Vein endothelial cell (primary cell): ENCODE results near the gene ATXN7L2. TPM values are rescaled to one million over a fixed set of nuclear protein-coding genes. Genes with fewer than 3 reads are reported as not detected.

Source experiments
- total RNA-seq: library from RNA; depleted of rRNA; stranded (reverse); fragments of >200 nt; gene quantifications from 2 replicates; pipeline ENCODE4 v1.2.3, GENCODE V29; 2012

Gene ATXN7L2, protein sequence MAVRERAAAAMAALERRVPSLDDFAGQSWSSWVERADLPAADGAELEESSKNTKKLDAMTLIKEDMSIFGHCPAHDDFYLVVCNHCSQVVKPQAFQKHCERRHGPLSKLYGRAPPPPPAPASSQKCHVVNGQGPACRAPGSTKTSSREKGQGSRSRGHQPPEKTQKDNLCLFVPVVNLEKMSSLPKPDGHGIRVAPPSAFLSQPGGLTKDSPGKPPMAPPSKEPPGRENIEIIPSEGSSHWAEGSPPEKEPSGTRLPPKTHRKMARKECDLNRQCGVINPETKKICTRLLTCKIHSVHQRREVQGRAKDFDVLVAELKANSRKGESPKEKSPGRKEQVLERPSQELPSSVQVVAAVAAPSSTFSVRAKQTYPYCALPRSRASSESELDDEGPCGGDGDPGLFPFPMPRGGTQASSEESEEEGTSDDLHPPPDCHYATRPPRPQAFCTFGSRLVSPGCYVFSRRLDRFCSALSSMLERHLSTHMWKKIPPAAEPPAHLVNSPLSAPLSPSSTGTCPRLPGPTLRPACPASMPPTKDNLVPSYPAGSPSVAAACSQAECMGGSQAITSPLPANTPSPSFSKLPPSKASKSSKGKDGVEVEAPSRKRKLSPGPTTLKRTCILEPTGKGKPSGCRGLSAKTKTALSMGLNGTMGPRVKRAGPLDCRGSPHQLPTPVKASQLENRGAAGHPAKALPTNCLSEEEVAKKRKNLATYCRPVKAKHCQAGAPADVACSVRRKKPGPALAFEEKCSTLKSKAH
- total RNA-seq = 2.0 and 3.3 TPM in 2 replicates

DNA sequence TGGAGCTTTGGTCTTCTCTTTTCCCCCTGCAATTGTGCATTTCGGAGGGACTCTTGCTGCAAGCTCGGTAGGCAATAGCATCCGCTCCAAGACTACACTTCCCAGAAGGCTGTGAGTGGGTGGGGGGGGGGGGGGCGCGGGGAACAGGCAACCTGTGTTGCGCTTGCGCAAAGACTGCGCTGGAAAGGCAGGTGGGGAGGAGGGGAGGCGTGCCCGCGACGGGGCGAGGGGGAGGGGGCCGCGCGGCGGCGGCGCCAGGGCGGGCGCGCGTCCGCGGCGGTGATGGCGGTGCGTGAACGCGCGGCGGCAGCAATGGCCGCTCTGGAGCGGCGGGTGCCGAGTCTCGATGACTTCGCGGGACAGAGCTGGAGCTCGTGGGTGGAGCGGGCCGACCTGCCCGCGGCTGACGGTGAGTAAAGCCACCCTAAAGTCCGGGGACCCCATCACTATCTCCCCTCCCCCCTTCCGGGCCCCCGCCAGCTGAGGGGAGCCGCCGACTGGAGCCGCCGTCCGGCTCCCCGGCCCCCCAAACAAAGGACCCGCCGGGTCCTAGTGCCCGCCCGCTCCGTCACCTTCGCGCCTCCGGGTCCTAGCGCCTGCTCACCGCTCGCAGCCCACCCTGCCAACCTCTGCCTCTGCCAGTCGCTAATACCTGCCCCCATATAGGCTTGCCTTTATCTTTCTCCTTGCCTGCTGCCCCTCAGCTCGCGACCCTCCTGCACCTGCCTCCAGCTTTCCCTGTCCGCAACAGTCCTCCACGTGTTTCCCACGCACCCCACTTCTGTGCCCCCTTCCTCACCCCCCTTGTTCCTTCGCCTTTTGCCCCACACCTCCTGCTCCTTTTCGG lies at the start of gene ATXN7L2:
Gene ATXN7L2, plus strand, starts transcription at position 234 of the 847 bp plus-strand sequence. Its CDS starts 49 bp downstream, at position 283.

DNA sequence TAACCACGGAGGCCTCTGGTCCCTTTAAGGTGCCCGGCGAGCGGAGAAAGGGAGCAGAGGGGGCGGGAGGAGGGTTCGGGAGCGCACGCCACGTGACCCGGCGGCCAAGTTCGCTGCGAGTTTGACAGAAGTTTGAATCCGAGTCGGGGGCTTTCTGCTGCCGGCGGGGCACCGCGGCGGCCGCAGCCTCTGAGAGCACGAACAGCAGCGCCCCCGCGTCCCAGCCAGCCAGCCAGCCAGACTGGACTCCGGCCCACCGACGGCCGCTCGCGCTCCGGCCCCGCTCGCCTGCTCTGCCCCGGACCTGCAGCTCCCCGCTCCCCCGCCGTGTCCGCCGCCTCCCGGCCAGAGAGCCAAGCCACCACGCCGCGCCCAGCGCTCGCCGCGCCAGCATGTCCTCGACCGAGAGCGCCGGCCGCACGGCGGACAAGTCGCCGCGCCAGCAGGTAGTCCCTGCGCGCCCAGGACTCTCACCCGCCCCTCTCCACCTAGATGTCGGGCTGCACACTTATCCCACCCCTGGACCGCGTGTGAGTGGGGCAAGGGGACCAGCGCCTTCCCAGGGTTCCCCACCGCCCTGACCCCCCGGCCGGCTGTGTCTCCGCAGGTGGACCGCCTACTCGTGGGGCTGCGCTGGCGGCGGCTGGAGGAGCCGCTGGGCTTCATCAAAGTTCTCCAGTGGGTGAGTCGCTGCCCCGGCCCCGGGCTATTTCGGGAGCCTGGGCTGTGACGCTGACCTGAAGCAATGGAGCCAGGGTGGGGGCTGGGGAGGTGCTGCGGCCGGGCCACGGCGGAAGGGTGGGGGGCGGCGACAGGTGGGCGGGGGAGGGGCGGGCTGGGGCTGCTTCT lies 17.0 kb upstream of the ATXN7L2 start, which contains the start of gene SYPL2:
Gene SYPL2, plus strand, starts transcription at position 95 of the 849 bp plus-strand sequence. Its CDS starts 298 bp downstream, at position 393.

DNA sequence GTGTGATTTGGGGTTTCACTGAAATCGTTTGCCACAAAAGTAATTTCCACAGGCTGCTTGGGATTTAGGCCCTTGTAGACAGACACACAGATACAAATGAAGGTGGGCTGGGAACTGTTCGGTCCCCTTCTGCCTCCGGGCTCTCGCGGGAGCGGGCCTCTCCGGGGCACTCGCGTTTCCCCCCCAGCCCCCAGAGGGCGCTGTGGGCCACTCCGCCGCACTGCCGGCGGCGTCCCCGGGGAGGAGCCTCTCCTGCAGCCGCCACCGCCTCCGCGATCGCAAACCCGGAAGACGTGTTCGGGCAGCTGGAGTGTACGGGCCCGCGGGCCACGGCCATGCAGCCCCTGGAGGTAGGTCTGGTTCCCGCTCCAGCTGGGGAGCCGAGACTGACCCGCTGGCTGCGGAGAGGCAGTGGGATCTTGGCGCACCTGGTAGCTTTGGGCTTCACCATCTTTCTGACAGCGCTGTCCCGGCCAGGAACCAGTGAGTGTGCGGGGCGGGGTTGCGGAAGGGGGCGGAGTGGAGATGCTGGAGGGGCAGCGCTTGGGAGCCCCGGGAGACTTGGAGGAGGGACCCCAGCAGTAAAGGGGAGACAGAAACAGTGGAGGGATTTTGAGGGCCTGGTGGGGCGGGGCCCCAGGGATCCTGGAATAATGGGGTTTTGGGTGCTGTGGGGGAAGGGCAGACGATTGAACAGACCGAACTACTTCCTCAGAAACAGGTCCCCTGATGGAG lies 10.3 kb downstream of the ATXN7L2 start, which contains the start of gene CYB561D1:
Gene CYB561D1, plus strand, starts transcription at position 290 of the 735 bp plus-strand sequence. Its CDS starts 46 bp downstream, at position 336.

DNA sequence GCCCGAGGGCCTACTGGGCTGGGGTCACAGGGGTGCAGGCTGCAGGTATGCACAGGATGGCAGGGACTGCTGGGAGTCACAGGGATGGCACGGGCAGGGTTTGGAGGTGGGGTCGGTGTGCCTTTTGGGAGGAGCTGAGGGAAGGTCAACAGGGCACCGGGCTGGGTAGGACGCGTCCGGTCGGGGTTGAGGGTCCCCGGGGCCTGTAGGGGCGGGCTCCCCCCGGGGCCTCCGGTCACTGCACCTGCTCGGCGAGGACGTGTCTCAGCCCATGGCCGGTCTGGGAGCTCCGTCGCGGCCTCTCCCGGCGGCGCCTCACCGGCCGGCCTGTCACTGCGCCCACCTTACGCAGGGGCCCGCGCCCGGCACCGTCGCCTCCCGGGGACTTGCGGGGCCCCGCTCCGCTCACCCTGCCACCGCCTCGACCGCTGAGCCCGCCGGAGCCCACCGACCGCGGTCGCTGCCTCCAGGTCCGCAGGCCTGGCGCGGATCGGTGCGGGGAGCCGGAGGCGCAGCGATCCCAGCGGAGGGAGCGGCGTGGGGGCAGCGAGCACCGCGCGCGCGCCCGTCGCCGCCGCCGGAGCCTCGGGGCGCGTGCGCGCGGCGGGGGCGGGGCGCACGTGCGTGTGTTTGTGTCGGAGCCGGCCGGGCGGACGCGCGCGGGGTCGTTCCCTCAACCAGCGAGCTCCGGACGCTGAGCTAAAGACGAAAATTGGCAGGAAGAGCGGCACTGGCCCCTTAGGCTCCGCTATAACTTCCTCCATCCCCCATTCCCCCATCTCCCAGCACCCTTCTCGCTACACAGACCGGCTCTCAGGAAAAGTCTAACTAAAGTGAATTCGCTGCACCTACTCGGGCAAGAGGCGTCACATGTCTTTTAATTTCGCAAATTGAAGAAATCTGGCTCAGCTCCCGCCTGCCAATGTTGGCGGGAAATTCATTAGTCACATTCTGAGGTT lies 25.8 kb downstream of the ATXN7L2 start, which contains the start of gene AMIGO1:
Gene AMIGO1, minus strand, starts transcription at position 552 of the 959 bp plus-strand sequence. CDS start 815 bp downstream, outside the sequence.

DNA sequence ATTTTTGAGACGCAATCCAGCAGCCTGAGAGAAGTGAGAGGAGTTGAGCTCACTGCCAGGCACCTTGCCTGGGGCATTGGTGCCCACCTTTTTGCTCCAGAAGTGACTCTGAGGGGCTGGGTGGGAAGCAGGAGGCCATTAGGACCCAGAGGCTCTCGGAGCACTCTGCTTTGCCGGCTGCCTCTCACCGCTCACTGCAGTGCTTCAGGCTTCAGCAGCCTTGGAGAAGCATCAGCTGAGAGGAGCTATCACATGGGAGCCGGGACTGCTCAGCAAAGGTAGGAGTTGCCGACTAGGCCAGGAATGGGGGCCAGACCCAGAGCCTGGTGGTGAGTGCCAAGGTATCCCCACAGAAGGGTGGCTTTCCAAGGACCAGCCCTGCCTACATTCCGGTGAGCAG lies 56.0 kb downstream of the ATXN7L2 start, which contains the start of gene GPR61:
Gene GPR61, plus strand, starts transcription at position 197 of the 400 bp plus-strand sequence. CDS start 3,151 bp downstream, outside the sequence.

Other genes with a start within 250 kb of the ATXN7L2 start
- 0.57 and 0.65 TPM in 2 replicates for gene CELSR2, start 234.4 kb upstream of the ATXN7L2 start, total RNA-seq
- 4.9 and 8.6 TPM in 2 replicates for gene PSRC1, start 200.8 kb upstream of the ATXN7L2 start, total RNA-seq
- not detected in 2 replicates for gene MYBPHL, start 176.9 kb upstream of the ATXN7L2 start, total RNA-seq
- gene SORT1, start 86.0 kb upstream of the ATXN7L2 start, total RNA-seq = 7.6 and 9.1 TPM in 2 replicates
- gene PSMA5, start 57.5 kb upstream of the ATXN7L2 start, total RNA-seq = 53.9 and 82.5 TPM in 2 replicates
- gene SYPL2, start 17.4 kb upstream of the ATXN7L2 start, total RNA-seq = under 0.01 TPM in 1 of 2 replicates, not detected in the other
- gene CYB561D1, start 10.2 kb downstream of the ATXN7L2 start, total RNA-seq = 6.5 and 7.8 TPM in 2 replicates
- 0.38 and 0.65 TPM in 2 replicates for gene AMIGO1, start 25.8 kb downstream of the ATXN7L2 start, total RNA-seq
- gene GPR61, start 56.0 kb downstream of the ATXN7L2 start, total RNA-seq = 0.65 TPM in 1 of 2 replicates, not detected in the other
- gene GNAI3, start 64.7 kb downstream of the ATXN7L2 start, total RNA-seq = 16.0 and 21.6 TPM in 2 replicates
- gene GNAT2, start 135.7 kb downstream of the ATXN7L2 start, total RNA-seq = not detected in 2 replicates
- 48.3 and 65.3 TPM in 2 replicates for gene AMPD2, start 135.9 kb downstream of the ATXN7L2 start, total RNA-seq
- 2.1 and 3.3 TPM in 2 replicates for gene GSTM4, start 172.2 kb downstream of the ATXN7L2 start, total RNA-seq
- 1.7 and 4.9 TPM in 2 replicates for gene GSTM2, start 184.2 kb downstream of the ATXN7L2 start, total RNA-seq
- gene GSTM1, start 203.9 kb downstream of the ATXN7L2 start, total RNA-seq = 20.6 TPM in 1 of 2 replicates, not detected in the other
- under 0.01 and 0.10 TPM in 2 replicates for gene GSTM5, start 228.3 kb downstream of the ATXN7L2 start, total RNA-seq